ENCODE data around the gene FAM186B.

FAM186B gene

DNA sequence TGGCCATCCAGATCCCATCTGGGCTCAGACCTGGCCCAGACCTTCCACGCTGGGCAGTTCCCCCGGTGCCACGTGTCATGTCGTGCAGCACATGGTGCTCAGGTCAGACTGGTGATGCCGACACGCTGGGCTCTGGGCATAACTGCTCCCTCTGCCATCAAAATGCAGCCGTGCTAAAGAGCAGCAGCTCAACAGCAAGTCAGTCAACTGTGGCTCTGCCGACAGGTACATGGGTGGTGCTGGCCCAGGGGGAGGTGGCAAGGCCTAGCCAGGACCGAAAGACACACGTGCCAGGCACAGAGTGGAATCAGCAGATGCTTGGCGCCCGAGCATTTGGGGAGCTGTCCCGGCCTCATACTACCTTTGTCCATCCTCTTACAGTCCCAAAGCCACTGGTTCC, 39.1 kb downstream of the FAM186B start:
- DNase-seq, result no peak

DNA sequence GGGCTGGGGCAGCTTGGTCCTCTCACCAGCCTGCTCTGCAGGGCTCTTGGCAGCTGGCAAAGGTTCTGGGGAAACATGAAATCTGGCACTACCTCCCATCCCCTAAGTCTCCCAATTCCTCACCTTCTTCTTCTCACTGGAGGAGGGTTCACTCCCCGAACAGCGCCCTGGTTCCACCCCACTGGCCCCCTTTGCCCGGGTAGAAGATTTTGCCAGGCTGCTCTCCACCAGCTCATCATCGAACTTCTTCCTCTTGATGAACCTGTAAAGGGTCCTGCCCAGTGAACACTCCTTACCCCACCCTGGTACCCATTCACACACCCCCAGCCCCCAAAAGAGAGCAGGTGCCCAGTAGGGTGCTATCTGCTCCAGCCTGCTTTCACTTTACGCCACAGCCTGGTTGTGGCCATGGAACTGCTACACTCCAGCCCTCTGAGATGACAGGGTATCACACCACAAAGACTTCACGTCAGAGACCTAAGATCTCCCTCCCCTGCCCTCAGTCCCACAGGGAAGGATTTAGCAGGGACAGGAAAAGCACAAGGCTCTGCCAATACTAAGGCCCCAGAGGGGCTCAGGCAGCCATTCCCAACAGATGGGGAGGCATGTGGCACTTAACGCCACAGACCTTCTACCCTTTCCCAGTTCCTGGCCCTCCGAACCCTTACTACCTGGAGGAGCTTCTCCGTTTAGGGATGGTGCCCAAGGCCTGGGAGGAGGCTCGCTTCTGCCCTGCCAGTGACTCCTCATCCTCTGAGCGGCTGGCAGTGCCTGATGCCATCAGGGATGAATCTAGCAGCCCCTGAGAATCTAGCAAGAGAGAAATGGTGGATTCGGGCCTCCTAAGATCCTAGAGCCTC, 39.8 kb downstream of the FAM186B start:
- no peak for DNase-seq

DNA sequence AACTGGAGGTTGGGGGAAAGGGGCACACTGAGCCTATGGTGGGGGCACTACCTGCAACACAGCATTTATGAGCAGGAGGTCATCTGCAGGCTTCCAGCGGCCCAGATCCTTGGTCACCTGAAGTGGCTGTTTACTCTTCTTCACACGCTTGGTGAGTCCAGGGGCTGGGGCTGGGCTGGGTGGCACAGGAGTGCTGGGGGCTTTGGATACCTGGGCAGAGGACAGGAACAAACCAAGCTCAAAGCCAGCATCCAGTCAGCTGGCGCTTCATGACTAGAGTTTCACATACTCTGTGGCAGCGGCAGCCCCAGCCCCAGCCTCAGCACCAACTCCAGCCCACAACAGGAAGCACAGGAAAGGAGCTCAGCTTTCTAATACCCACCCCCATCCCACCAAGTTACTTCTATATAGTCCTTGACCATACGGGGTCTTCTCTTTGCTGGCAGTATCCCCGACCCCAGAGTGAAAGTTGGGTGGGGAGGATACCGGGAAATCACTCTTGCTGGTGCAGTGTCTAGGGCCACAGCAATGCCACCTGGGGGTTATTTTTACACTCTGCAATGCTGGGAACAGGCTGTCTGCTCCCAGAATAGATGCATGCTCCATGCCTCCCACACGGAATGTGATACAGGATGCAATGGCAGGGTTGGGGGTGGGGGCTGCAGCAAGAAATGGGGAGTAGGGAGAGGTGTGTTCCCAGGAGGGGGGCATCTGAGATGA, 40.6 kb downstream of the FAM186B start:
- no peak for DNase-seq

DNA sequence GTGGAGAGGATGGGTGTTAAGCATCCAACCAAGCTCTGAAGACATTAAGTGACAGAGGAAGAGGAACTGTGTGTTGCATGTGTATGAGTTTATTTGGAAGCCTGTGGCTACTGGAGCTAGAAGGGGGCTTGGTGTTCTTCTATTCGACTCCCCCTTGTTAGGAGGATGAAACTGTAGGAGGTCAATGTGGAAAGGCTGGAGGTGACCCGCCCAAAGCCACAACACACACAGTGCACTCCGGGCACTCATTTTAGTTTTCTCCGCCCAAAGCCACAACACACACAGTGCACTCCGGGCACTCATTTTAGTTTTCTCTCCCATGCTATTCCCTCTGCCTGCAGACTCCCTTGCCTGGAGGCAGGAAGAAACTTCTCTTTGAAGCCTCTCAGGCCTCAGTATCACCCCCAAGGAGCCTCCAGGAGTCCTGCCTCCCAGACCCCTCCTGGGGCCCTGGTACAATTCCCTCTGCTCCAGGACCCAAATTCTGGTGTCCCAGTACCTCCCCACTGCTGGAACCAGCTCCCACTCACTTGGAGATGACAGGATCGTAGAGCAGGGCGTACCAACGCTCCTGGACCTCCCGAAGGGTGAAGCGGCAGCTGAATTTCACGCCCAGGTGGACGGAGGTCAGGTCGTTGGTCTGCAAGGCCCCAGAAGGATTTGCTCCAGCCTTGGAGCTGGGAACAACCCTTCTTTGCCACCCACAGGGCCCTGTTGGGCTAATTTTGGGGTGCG, 41.3 kb downstream of the FAM186B start:
- no peak for DNase-seq

DNA sequence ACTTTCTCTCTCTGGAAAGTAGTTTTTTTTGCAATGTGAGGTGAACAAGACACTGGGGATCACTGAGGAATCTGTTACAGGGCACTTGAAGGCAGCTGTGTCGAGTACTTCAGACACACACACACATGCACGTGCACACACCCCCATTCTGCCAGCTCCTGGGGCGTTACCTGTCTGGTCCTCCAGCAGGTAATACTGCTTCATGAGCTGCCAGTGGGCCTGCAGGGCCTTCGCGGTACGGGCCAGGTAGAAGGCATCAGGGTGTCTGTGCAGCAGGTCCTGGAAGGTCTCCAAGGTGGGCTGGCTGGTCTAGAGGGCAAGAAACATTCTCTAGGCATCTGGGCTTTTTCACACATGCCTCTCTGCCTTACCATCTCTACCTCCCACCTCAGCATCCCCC, 42.6 kb downstream of the FAM186B start:
- no peak for DNase-seq

DNA sequence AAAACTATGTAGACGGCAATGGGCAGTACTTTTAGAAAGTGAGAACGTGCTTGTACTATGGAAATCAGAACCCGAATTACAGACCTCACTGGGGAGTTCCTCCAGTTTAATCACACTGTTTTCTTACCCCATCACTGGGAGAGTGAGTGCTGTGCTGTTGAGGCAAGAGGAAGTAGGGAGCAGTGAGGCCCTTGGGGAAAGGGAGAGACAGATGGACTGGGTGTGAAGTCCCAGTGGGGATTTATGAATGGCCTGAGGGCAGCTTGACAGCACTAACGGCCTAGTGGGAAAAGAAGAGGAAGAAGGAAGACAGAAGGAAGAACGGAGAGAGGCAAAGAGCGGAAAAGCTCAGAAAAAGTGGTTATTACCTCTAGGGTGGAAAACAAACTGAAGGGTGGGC, 43.2 kb downstream of the FAM186B start:
- no peak for DNase-seq

DNA sequence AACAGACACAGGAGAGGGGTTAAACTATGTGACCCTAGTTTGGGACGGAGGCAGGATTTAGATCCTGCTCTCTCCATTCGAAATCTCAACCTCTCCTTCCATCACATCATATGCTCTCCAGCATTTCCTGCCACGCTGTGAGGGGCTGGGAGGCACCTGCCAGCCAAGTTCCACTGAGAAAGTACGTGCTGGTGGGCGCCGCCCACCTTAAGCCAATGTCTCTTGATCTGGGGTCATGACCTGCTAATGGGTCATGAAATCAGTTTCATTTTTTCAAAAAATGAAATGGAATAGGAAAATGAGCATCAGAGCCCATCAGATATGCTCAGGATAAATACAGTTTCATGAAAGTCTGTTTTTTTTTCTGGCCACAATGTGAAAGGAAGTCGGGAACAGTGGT, 44.7 kb downstream of the FAM186B start:
- no peak for DNase-seq

DNA sequence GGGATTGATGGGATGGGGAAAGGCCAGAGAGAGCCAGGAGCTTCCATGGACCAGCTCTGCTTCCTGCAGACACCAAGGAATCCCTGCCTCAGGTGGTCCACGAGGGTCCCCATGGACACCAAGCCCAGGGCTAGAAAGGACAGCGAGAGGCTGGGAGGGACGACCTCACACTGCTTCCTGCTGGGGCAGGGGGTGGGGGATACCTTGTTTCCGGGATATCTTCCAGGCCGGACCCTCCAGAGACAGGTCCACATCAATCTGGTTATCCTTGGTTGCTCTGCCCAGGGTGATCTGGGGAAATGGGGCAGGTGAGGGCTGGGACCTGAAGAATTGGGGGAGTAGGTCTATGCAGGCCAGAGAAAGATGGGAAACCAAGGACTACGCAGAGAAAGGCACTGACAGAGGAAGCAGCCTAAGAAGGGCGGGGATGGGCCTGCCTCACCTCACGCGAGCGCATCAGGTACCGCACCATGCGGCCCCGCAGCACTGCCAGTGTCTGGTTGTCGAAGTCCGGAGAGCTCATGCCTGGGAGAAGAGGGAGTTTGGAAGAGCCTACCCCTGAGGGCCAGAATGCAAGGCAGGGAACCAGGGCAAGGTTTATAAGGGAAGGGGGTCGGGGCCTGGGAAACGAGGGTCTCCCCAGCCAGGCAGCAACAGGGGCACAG, 46.3 kb downstream of the FAM186B start:
- DNase-seq, result no peak

DNA sequence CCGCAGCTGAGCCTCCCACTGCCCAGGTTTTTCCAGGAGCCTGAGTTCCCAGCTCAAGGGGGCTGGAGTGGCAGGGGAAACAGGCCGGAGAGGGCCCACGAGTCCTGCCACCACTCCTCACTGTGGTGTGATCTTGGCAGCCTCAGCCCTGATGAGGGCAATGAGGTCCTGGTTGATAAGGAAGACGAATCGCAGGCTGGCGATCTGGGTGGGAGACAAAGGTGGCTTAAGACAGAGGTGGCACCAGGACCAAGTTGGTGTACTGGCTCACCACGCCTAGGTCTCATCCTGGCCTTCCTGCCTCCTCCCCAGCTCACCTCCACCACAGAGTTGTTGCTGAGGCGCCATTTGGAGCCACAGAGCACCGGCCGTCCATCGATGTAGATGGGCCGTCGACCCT, 46.9 kb downstream of the FAM186B start:
- DNase-seq, result no peak

DNA sequence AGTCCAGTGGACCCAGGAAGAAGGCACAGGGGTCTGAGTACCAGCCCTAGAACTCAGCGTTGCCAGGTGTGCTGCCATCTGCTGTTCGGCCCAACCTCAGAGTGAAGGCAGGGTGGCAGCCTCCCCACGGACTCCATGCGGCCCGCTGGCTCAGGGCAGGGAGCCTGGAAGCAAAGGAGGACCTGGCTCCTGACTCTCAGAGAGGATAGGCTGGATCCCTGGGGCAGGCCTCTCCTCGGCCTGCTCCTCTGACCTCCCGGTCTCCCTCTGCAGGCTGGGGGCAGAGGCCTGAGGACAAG, 47.6 kb downstream of the FAM186B start:
- DNase-seq, result no peak

DNA sequence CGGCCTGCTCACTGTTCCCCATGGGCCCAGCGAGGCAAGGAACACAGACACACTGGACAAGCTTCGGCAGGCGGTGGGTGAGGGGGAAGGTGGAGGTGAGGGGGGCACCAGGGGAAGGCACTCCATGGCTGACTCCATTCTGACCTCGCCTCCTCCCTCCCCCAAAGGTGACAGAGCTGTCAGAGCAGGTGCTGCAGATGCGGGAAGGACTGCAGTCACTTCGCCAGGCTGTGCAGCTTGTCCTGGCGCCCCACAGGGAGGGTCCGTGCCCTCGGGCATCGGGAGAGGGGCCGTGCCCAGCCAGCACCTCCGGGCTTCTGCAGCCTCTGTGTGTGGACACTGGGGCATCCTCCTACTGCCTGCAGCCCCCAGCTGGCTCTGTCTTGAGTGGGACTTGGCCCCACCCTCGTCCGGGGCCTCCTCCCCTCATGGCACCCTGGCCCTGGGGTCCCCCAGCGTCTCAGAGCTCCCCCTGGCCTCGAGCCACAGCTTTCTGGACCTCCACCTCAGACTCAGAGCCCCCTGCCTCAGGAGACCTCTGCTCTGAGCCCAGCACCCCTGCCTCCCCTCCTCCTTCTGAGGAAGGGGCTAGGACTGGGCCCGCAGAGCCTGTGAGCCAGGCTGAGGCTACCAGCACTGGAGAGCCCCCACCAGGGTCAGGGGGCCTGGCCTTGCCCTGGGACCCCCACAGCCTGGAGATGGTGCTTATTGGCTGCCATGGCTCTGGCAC, 48.1 kb downstream of the FAM186B start:
- DNase-seq, result no peak

DNA sequence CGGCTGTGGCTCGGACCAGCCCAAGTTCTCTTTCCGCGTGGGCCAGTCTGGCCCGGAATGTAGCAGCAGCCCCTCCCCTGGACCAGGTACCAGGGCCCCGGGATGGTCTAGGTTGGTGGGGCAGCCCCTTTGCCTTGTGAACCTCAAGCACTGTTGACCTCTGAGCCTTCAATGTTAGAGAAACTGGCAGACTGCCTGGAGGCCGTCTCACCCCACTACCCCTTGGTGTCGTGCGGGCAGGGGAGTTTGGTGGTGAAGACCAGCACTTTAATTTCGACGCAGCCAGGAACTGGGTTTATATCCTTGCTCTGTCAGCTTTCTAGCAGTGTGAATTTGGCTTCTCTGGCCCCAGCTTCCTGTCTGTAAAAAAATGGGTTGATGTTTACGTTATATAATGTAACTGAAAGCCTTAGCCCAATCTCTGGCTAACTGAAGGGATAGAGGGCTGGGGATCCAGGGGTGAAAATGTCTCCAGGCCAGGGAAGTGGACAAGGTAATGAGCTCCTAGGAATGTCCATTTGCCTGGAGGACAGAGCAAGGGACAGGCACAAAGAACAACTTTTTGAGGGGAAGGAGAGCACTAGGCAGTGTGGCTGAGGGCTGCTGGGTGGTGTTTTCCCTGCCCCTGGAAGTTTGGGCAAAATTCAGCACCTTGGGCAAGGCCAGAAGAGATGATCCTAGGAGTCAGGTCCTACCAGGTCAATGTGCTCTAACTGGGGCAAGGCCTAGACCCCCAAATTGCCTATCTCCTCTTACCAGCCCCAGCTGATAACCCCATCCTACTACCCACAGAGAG, 48.9 kb downstream of the FAM186B start:
- DNase-seq, result no peak

DNA sequence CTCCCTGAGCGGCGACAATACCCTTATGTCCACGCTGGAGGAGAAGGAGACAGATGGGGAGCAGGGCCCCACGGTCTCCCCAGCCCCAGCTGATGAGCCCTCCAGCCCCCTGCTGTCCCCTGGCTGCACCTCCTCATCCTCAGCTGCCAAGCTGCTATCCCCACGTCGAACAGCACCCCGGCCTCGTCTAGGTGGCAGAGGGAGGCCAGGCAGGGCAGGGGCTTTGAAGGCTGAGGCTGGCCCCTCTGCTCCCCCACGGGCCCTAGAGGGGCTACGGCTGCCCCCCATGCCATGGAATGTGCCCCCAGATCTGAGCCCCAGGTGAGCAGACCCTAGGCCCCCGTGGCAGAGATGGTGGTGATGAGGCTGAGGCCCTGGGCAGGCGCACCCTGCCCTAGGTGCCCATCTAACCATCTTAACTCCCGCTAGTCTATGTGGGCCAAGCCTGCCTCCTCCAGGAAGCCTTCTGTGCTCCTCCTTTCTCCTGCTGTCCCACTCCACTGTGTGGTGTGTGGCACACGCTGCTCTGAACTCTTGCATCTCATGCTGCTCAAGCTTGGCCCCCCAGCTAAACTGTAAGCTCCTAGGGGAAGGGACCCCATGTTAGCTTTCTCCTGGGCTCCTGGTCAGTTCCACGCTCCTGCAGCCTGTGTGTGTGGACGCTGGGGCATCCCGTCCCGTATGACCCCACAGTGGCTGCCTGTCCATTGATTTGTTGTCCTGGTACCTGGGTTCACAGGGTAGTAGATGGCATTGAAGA, 49.6 kb downstream of the FAM186B start:
- no peak for DNase-seq

DNA sequence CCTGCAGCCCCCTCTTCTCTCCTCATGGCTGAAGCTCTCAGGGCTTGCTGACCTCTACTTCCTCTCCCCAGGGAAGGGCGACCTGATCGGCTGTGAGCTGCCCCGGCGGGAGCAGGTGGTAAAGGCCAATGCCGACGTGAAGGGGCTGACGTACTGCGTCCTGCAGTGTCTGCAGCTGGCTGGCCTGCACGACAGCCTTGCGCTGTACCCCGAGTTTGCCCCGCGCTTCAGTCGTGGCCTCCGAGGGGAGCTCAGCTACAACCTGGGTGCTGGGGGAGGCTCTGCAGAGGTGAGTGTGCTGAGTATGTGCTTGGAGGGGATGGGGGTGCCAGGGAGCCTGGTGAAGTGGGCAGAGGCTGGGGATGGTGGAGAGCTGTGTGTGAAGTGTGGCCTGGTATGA, 51.2 kb downstream of the FAM186B start:
- no peak for DNase-seq

DNA sequence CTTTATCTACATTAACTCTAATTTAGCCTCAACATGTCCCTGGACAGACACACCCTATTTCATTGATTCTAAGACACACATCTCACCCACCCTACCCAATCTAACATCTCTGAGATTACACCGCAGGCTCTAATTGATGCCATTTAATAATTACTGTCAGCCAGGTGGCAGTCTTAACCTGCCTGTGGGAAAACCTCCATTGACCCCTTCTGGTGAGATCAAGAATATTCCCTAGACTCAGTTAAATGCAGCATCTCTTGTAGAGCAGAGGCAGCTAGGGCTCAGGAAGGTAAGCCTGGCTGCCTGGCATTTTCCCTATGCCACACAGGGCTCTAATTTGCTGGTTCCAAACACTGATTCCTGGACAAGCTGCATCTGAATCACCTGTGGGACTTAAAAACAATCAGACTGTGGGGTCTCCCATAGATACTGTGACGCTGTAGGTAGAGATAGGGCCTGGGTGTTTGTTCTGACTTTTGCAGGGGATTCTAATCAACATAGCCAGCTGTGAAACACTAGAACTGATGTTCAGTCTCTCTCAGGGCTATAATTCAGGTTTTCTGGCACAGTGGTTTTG, 51.8 kb downstream of the FAM186B start:
- no peak for DNase-seq

DNA sequence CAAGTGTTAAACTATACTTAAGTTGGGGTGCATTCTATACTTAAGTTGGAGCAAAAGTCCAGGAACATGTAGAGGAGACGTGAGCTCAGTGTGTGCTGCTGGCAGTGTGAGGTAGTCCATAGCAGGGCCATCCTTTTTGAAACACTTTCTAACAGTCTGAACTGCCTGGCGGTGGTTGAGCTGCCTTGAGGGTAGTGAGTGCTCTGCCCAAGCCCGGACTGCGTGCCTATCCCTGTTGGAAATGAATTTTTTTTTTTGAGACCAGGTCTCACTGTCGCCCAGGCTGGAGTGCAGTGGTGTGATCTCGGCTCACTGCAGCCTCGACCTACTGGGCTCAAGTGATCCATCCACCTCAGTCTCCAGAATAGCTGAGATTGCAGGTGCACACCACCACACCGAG, 52.5 kb downstream of the FAM186B start:
- DNase-seq, result no peak

DNA sequence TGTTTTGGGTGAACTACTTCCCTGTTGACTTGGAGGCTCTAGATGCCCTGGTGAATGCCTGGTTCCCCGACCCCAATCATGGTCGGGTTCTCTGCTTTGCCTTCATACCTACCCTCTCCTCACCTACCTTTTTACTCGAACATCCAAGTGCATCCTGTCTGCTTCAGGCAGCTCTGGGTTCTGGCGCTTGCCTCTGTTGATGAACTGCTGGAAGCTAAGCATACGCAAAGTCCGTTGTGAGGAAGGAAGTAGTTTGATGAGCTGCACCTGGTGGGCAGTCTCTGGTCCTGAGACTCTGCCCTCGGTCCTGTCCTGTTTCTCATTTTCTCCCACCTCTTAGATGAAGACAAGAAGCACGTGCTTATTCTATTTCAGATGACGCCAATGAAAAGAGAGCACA, 53.0 kb downstream of the FAM186B start:
- DNase-seq, result no peak

DNA sequence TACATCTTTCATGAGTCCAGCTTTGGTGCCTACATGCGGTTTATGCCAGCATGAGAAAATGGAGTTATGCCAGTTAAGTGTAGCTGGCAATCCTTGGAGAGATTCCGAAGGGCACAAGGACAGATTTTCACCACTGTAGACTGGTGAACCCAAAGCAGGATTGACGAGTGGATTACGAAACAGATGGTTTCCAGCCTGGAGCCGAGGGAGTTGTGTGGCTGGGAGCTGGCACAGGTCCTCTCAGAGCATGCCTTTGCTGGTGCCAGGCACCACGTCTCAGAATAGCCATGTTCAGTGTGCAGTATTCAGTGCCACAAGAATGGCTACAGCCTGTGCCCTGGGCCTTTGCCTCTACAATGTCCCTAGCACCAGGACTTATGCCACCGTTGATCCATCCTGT, 53.4 kb downstream of the FAM186B start:
- no peak for DNase-seq

DNA sequence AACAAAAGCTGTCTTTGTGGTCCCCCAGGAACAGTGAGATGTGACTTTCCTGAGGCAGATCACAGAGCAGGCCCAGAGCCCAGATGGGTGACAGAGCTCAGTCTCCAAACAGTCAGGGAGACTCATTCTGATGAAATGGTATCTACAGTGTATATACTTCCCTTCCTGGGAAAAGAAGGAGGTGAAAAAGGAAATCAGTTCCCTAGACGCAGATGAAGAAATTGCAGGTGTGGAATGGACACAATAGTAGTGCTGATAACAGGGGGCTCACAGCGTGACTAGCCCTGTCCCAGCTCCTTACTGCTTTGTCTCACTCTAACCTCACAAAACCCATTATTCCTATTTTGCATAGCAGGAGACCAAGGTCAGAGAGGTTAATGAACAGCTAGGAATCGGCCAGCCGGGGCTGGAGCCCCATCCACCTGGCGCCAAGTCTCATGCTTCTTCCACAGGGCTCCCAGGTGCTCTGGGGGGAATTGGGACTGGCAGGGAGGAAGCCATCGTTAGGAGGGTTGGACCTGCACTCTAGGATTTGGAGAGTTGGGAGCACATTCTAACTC, 54.7 kb downstream of the FAM186B start:
- DNase-seq, result no peak
